HepG2 (cell line): Measurements from ENCODE around the gene PGPEP1. TPM values are rescaled to one million over a fixed set of nuclear protein-coding genes. Genes with fewer than 3 reads are reported as not detected.
A peak's percentile ranks its signal among the peaks of the same experiment; 100 is the strongest.

ENCODE experiments used
- ATAC-seq: fragments of 200-7000 bp; cut with Tn5 transposase; 3 replicates; pipeline ENCODE4 v1.9.1; 2020; ENCODE audit warnings: mild to moderate bottlenecking, moderate library complexity
- BruUV-seq: library from RNA; stranded (reverse); fragments of 400-500 nt; replicated peaks from 2 replicates; lab custom pipeline; 2021; lab: Mats Ljungman, UMichigan
- CTCF ChIA-PET: fragments of 300-600 bp; formaldehyde crosslinking; extraction: SDS; loops from one replicate; lab custom pipeline; 2021; ENCODE audit warnings: low total read pairs, inconsistent platforms, low intra/inter-chr PET ratio; lab: Yijun Ruan, JAX
- POLR2A ChIA-PET: fragments of 350-600 bp; sonication (Branson Sonifier 250); formaldehyde crosslinking; loops from one replicate; lab custom pipeline; 2020; ENCODE audit warnings: antibody characterized with exemption, inconsistent platforms; lab: Yijun Ruan, JAX
- DNase-seq: peaks from one replicate; pipeline ENCODE4 v3.0.0-alpha.2; 2015; ENCODE audit warnings: low spot score
- FAIRE-seq: peaks from 3 replicates; lab custom pipeline; 2011; peaks lifted over from hg19 to GRCh38; lab: Jason Lieb, UNC
- H2AFZ ChIP-seq: one replicate; pipeline ENCODE4 v1.6.1; 2011; ENCODE audit warnings: low read length, inconsistent platforms
- H3K27ac ChIP-seq: fragments of 300-600 bp; 3 replicates; pipeline ENCODE4 v1.8.0; 2011; ENCODE audit warnings: mixed run types, mild to moderate bottlenecking, mixed read lengths, low read length, inconsistent platforms; ENCODE audit not compliant: insufficient read depth; ENCODE audit errors: extremely low read length
- H3K27me3 ChIP-seq, 2 experiments: fragments of 200-600 bp in 1 of 2; 2 replicates in 1 of 2; 3 replicates in 1 of 2; pipeline versions ENCODE4 v1.6.0 to v1.8.0; 2011; ENCODE audit warnings: low read length in 2 of 2, mild to moderate bottlenecking in 2 of 2, moderate library complexity in 2 of 2, inconsistent platforms in 1 of 2; ENCODE audit not compliant: insufficient read depth in 2 of 2, control insufficient read depth in 1 of 2
- H3K36me3 ChIP-seq, 2 experiments: fragments of 200-600 bp in 1 of 2; replicated peaks in 1 of 2; 2 replicates in 1 of 2; 3 replicates in 1 of 2; pipeline versions ENCODE4 v1.5.1 to v1.8.0; 2011; ENCODE audit warnings: low read length in 2 of 2, inconsistent platforms in 1 of 2; ENCODE audit not compliant: insufficient read depth in 2 of 2, control insufficient read depth in 1 of 2
- H3K4me1 ChIP-seq: 2 replicates; pipeline ENCODE4 v1.5.1; 2012; ENCODE audit warnings: low read length, inconsistent platforms; ENCODE audit not compliant: insufficient read depth
- H3K4me2 ChIP-seq: 2 replicates; pipeline ENCODE4 v1.6.0; 2011; ENCODE audit warnings: low read depth, low read length, inconsistent platforms
- H3K4me3 ChIP-seq, 3 experiments: fragments of 200-600 bp in 1 of 3; sonication (generic), shearing (Covaris generic) in 1 of 3; replicated peaks in 1 of 3; 2 replicates each; pipeline ENCODE4 v1.5.1; 2011 to 2016; ENCODE audit warnings: low read length in 3 of 3, inconsistent platforms in 2 of 3, low read depth in 2 of 3, mild to moderate bottlenecking in 2 of 3, control low read depth in 1 of 3, mixed read lengths in 1 of 3; ENCODE audit not compliant: insufficient read depth in 1 of 3
- H3K79me2 ChIP-seq: one replicate; pipeline ENCODE4 v1.6.1; 2011; ENCODE audit warnings: low read length, inconsistent platforms; ENCODE audit not compliant: insufficient read depth
- H3K9ac ChIP-seq: 2 replicates; pipeline ENCODE4 v1.6.0; 2011; ENCODE audit warnings: mild to moderate bottlenecking, low read depth, low read length, inconsistent platforms; ENCODE audit not compliant: insufficient read depth
- H3K9me3 ChIP-seq: 2 replicates; pipeline ENCODE4 v1.5.1; 2012; ENCODE audit warnings: mild to moderate bottlenecking, low read length
- H4K20me1 ChIP-seq: 2 replicates; pipeline ENCODE4 v1.6.0; 2011; ENCODE audit warnings: inconsistent platforms, mild to moderate bottlenecking, low read length, moderate library complexity; ENCODE audit not compliant: insufficient read depth
- AGO1 ChIP-seq: fragments of 200-400 bp; formaldehyde crosslinking; IDR thresholded peaks from 2 replicates; pipeline ENCODE4 v1.6.1; 2017; ENCODE audit warnings: mild to moderate bottlenecking, low read depth, low read length, moderate library complexity; ENCODE audit not compliant: poor library complexity, severe bottlenecking
- DNMT1 ChIP-seq: sonication (generic); formaldehyde crosslinking; IDR thresholded peaks from 2 replicates; pipeline ENCODE4 v1.5.1; 2020; ENCODE audit warnings: mild to moderate bottlenecking, missing genetic modification reagents
- HNF1A ChIP-seq, 2 experiments: sonication (generic) in 1 of 2; formaldehyde crosslinking in 1 of 2; IDR thresholded peaks; 2 replicates each; pipeline versions ENCODE4 v1.4.0 to v1.6.1; 2016 to 2020; ENCODE audit warnings: borderline replicate concordance in 1 of 2, low read depth in 1 of 2, mild to moderate bottlenecking in 1 of 2, missing genetic modification reagents in 1 of 2
- MAFK ChIP-seq, 2 experiments: IDR thresholded peaks in 1 of 2; conservative IDR thresholded peaks in 1 of 2; 2 replicates each; pipeline ENCODE4 v1.6.1; 2011; ENCODE audit warnings: improper control_type of control experiment in 2 of 2, low read length in 2 of 2
- SP140L ChIP-seq: sonication (generic); formaldehyde crosslinking; IDR thresholded peaks from 2 replicates; pipeline ENCODE4 v1.4.0; 2020; ENCODE audit warnings: missing genetic modification reagents, borderline replicate concordance
- TCF12 ChIP-seq, 2 experiments: fragments of 450-650 bp in 1 of 2; sonication (generic) in 1 of 2; formaldehyde crosslinking in 1 of 2; IDR thresholded peaks; 2 replicates each; pipeline versions ENCODE4 v1.6.1 to v1.8.0; 2017 to 2022; ENCODE audit warnings: antibody characterized with exemption in 1 of 2, mild to moderate bottlenecking in 1 of 2, missing genetic modification reagents in 1 of 2, moderate library complexity in 1 of 2
- ZC3H13 ChIP-seq: sonication (generic); formaldehyde crosslinking; IDR thresholded peaks from 2 replicates; pipeline ENCODE4 v1.8.1; 2023; ENCODE audit warnings: mild to moderate bottlenecking, missing genetic modification reagents, moderate library complexity
- ZHX2 ChIP-seq, 2 experiments: sonication (generic) in 1 of 2; formaldehyde crosslinking in 1 of 2; IDR thresholded peaks; 2 replicates each; pipeline versions ENCODE4 v1.6.1 to v1.9.0; 2014 to 2022; ENCODE audit warnings: antibody characterized with exemption in 1 of 2, borderline replicate concordance in 1 of 2, inconsistent platforms in 1 of 2, low read depth in 1 of 2, missing genetic modification reagents in 1 of 2
- ZNF143 ChIP-seq: sonication (generic); formaldehyde crosslinking; IDR thresholded peaks from 2 replicates; pipeline ENCODE4 v1.4.0; 2020; ENCODE audit warnings: missing genetic modification reagents
- WGBS: methylation state at CpG from one replicate; pipeline ENCODE4 v1.1.6; 2017; ENCODE audit warnings: low lambda C conversion rate; 5-methylcytosine and 5-hydroxymethylcytosine counted together
- in situ Hi-C: cut with HindIII; loops from 2 replicates; pipeline ENCODE4 v1.10.0; 2017; ENCODE audit warnings: low pct_unique_long_range_greater_than_20kb; ENCODE audit not compliant: extremely low pct_ligation_motif_present
- intact Hi-C: fragments of 100-400 bp; cut with micrococcal nuclease; formaldehyde crosslinking; loops from one replicate; pipeline ENCODE4 v1.10.0; 2022; ENCODE audit not compliant: unreplicated experiment
- polyA plus RNA-seq, 8 experiments: library from polyadenylated mRNA; depleted of rRNA in 3 of 8; stranded (reverse) in 7 of 8; unstranded in 1 of 8; fragments of >200 nt; fragmentation: Illumina TruSeq in 4 of 8; extraction: Trizol in 4 of 8; gene quantifications; 2 replicates each; pipeline versions ENCODE4 v1.2.1 to v1.2.3, GENCODE V29; 2011 to 2016; ENCODE audit warnings: low read depth in 4 of 8, missing spikeins in 1 of 8, mixed read lengths in 1 of 8; ENCODE audit not compliant: insufficient read depth in 1 of 8
- total RNA-seq, 5 experiments: library from RNA; depleted of rRNA; stranded (reverse); fragments of >200 nt; fragmentation: Illumina TruSeq; extraction: Trizol; gene quantifications; 2 replicates each; pipeline ENCODE4 v1.2.3, GENCODE V29; 2016; ENCODE audit warnings: low read depth in 1 of 5

The PGPEP1 gene
- total and polyA plus RNA-seq, 2 of the 13 experiments (the other 11 are each of a cell fraction or from before 2014, with no cell fraction given), result 53.1 to 56.6 TPM

GRCh38 chr19:18390065-18390907 is 49.9 kb downstream of the PGPEP1 start:
- ChIA-PET POLR2A (interaction anchor here (0.7 to 14.3 kb wide), 11 partner anchors 9 to 116 kb away, joined by 3 to 514 read pairs (median 4); partner anchors contain the start of genes IQCN and JUND), CTCF (no interaction called here)
- H3K79me2 ChIP-seq, result peaks cover 23% of the 10 kb centered on the region
- WGBS, result 62% methylated on average over 6 of the region's 6 CpGs
- H3K36me3 ChIP-seq, result peaks cover 4 to 24% of the 10 kb centered on the region in 2 experiments; a peak in 4 of 5 replicates
- in situ Hi-C loops, result no loop called here
- FAIRE-seq (no peak), ATAC-seq (peak; percentile 18), DNase-seq (no peak)
- H3K27me3 ChIP-seq, result no peaks in the 10 kb centered on the region; a peak in 1 of 5 replicates
- intact Hi-C loops, result no loop called here
- H2AFZ ChIP-seq, result no peak overlapping the region
- no peaks in the 10 kb centered on the region for H3K9me3 ChIP-seq
- no peak overlapping the region for H3K4me2 ChIP-seq
- H3K9ac ChIP-seq, result no peak overlapping the region
- BruUV-seq, result no TSS peak
- H4K20me1 ChIP-seq, result peaks cover 42% of the 10 kb centered on the region
- no peak overlapping the region for H3K27ac ChIP-seq
- H3K4me3 ChIP-seq, result no peak overlapping the region
- peaks cover 22% of the 10 kb centered on the region for H3K4me1 ChIP-seq
- TF ChIP-seq ZC3H13 (CRISPR knock-in tag), result peak; percentile 100
- no peak for TF ChIP-seq DNMT1 (CRISPR knock-in tag)
- TF ChIP-seq ZHX2 (IDR thresholded peaks at IDR 0.05; ENCODE audit: low read depth), result no peak
- no peak for TF ChIP-seq ZHX2 (CRISPR knock-in tag; IDR thresholded peaks at IDR 0.05; ENCODE audit: borderline replicate concordance)
- no peak for TF ChIP-seq SP140L (CRISPR knock-in tag)
- TF ChIP-seq TCF12 (IDR thresholded peaks at IDR 0.05), result no peak
- no peak for TF ChIP-seq TCF12 (CRISPR knock-in tag; IDR thresholded peaks at IDR 0.05)
- no peak for TF ChIP-seq MAFK (conservative IDR thresholded peaks at IDR 0.05 in 1 of 2, IDR thresholded peaks at IDR 0.05 in 1 of 2; ENCODE audit: low read length in 2 of 2)
- TF ChIP-seq AGO1, result peak; percentile 99
- no peak for TF ChIP-seq ZNF143
- no peak for TF ChIP-seq HNF1A (IDR thresholded peaks at IDR 0.05; ENCODE audit: low read depth)
- no peak for TF ChIP-seq HNF1A (CRISPR knock-in tag; IDR thresholded peaks at IDR 0.05; ENCODE audit: borderline replicate concordance)
